Osteoblast (primary cell): ENCODE results near the gene TMEM184C. TPM values are rescaled to one million over a fixed set of nuclear protein-coding genes. Genes with fewer than 3 reads are reported as not detected.

ENCODE experiments used
- DNase-seq: peaks from one replicate; pipeline ENCODE4 v3.0.0; 2011; ENCODE audit warnings: low spot score, mixed read lengths; ENCODE audit not compliant: insufficient read length; ENCODE audit errors: missing footprints
- H2AFZ ChIP-seq: 2 replicates; pipeline ENCODE4 v1.6.0; 2011; ENCODE audit warnings: mild to moderate bottlenecking, low read length
- H3K27ac ChIP-seq: 2 replicates; pipeline ENCODE4 v1.5.1; 2011; ENCODE audit warnings: mild to moderate bottlenecking, low read depth, low read length, moderate library complexity
- H3K27me3 ChIP-seq: 2 replicates; pipeline ENCODE4 v1.6.0; 2012; ENCODE audit warnings: mild to moderate bottlenecking, control low read depth, inconsistent platforms, low read length, moderate library complexity; ENCODE audit not compliant: insufficient read depth
- H3K36me3 ChIP-seq: 2 replicates; pipeline ENCODE4 v1.5.1; 2011; ENCODE audit warnings: mild to moderate bottlenecking, low read length, control low read depth, moderate library complexity; ENCODE audit not compliant: insufficient read depth
- H3K4me1 ChIP-seq: 2 replicates; pipeline ENCODE4 v1.5.1; 2011; ENCODE audit warnings: mild to moderate bottlenecking, low read length, control low read depth, moderate library complexity; ENCODE audit not compliant: insufficient read depth
- H3K4me2 ChIP-seq: 2 replicates; pipeline ENCODE4 v1.6.0; 2011; ENCODE audit warnings: mild to moderate bottlenecking, low read length; ENCODE audit not compliant: insufficient read depth
- H3K4me3 ChIP-seq: fragments of 200-600 bp; sonication (generic); 3 replicates; pipeline ENCODE4 v1.5.1; 2012; ENCODE audit warnings: mild to moderate bottlenecking, low read length, inconsistent platforms; ENCODE audit not compliant: insufficient read depth
- H3K79me2 ChIP-seq: 2 replicates; pipeline ENCODE4 v1.6.0; 2012; ENCODE audit warnings: mild to moderate bottlenecking, low read length, control low read depth, inconsistent platforms; ENCODE audit not compliant: insufficient read depth
- H3K9me3 ChIP-seq: 2 replicates; pipeline ENCODE4 v1.5.1; 2011; ENCODE audit warnings: low read depth, low read length, control low read depth
- H4K20me1 ChIP-seq: 2 replicates; pipeline ENCODE4 v1.6.0; 2012; ENCODE audit warnings: mild to moderate bottlenecking, low read length, control low read depth; ENCODE audit not compliant: insufficient read depth
- total RNA-seq: library from RNA; depleted of rRNA; stranded (reverse); fragments of >200 nt; gene quantifications from 2 replicates; pipeline ENCODE4 v1.2.3, GENCODE V29; 2012
- TF ChIP-seq, protein P1 (sequence below): IDR thresholded peaks from 2 replicates; pipeline ENCODE4 v1.5.1; 2011; ENCODE audit warnings: mild to moderate bottlenecking, low read depth, low read length, moderate library complexity; ENCODE audit errors: extremely low read depth

TMEM184C gene
- total RNA-seq, 1 donor: 43.4 TPM

- peak; percentile 86 for DNase-seq
- H2AFZ ChIP-seq: no peak overlapping the region
- H3K9me3 ChIP-seq: no peaks in the 10 kb centered on the region
- no peaks in the 10 kb centered on the region for H3K27me3 ChIP-seq
- H3K79me2 ChIP-seq: no peaks in the 10 kb centered on the region
- H3K4me3 ChIP-seq: no peak overlapping the region
- H3K4me2 ChIP-seq: peak overlapping the region; percentile 28
- no peaks in the 10 kb centered on the region for H3K36me3 ChIP-seq
- TF ChIP-seq, protein P1, sequence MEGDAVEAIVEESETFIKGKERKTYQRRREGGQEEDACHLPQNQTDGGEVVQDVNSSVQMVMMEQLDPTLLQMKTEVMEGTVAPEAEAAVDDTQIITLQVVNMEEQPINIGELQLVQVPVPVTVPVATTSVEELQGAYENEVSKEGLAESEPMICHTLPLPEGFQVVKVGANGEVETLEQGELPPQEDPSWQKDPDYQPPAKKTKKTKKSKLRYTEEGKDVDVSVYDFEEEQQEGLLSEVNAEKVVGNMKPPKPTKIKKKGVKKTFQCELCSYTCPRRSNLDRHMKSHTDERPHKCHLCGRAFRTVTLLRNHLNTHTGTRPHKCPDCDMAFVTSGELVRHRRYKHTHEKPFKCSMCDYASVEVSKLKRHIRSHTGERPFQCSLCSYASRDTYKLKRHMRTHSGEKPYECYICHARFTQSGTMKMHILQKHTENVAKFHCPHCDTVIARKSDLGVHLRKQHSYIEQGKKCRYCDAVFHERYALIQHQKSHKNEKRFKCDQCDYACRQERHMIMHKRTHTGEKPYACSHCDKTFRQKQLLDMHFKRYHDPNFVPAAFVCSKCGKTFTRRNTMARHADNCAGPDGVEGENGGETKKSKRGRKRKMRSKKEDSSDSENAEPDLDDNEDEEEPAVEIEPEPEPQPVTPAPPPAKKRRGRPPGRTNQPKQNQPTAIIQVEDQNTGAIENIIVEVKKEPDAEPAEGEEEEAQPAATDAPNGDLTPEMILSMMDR: no peak
- H3K27ac ChIP-seq: peak overlapping the region; percentile 56
- H3K4me1 ChIP-seq: peaks cover 29% of the 10 kb centered on the region
- H4K20me1 ChIP-seq: no peaks in the 10 kb centered on the region
These were observed 39.1 kb upstream of the TMEM184C start for GRCh38 chr4:147578051-147578476.

DNA sequence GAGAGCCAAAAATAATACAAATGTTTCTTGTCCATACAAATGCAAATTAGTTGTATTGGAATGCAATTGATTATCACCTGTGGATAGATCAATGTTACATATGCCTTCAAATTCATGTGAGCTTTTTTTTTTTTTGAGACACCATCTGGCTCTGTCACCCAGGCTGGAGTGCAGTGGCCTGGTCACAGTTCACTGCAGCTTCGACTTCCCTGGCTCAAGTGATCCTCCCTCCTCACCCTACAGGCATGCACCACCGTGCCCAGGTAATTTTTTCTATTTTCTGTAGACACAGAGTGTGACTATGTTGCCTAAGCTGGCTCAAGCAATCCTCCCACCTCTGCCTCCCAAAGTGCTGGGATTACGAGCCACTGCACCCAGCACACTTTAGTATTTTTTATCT is 38.6 kb upstream of the TMEM184C start:
- Histone ChIP-seq H3K4me1 (peaks cover 29% of the 10 kb centered on the region), H3K27ac (no peak overlapping the region), H3K9me3 (no peaks in the 10 kb centered on the region), H3K36me3 (no peaks in the 10 kb centered on the region), H3K4me2 (no peak overlapping the region), H4K20me1 (no peaks in the 10 kb centered on the region), H3K27me3 (no peaks in the 10 kb centered on the region), H3K4me3 (no peak overlapping the region), H2AFZ (no peak overlapping the region), H3K79me2 (no peaks in the 10 kb centered on the region)
- DNase-seq: no peak
- TF ChIP-seq, protein P1: no peak

- no peaks in the 10 kb centered on the region for H4K20me1 ChIP-seq
- H3K4me1 ChIP-seq: peaks cover 33% of the 10 kb centered on the region
- H3K27ac ChIP-seq: no peak overlapping the region
- H3K79me2 ChIP-seq: no peaks in the 10 kb centered on the region
- H3K27me3 ChIP-seq: no peaks in the 10 kb centered on the region
- H3K9me3 ChIP-seq: no peaks in the 10 kb centered on the region
- no peak overlapping the region for H3K4me2 ChIP-seq
- no peak overlapping the region for H3K4me3 ChIP-seq
- TF ChIP-seq, protein P1: no peak
- H2AFZ ChIP-seq: peak overlapping the region; percentile 40
- H3K36me3 ChIP-seq: no peaks in the 10 kb centered on the region
- no peak for DNase-seq
These were observed 36.8 kb upstream of the TMEM184C start for GRCh38 chr4:147580396-147580795.

GRCh38 chr4:147581606-147582350 is 35.4 kb upstream of the TMEM184C start:
- H3K36me3 ChIP-seq: no peaks in the 10 kb centered on the region
- no peaks in the 10 kb centered on the region for H4K20me1 ChIP-seq
- H2AFZ ChIP-seq: no peak overlapping the region
- no peaks in the 10 kb centered on the region for H3K79me2 ChIP-seq
- no peaks in the 10 kb centered on the region for H3K9me3 ChIP-seq
- H3K4me1 ChIP-seq: peaks cover 33% of the 10 kb centered on the region
- H3K27me3 ChIP-seq: no peaks in the 10 kb centered on the region
- peak overlapping the region; percentile 47 for H3K27ac ChIP-seq
- H3K4me2 ChIP-seq: peak overlapping the region; percentile 10
- peak; percentile 39 for DNase-seq
- H3K4me3 ChIP-seq: no peak overlapping the region
- TF ChIP-seq, protein P1: no peak
